Endothelial cell of umbilical vein (primary cell): ENCODE results near the gene SERINC2. TPM values are rescaled to one million over a fixed set of nuclear protein-coding genes. Genes with fewer than 3 reads are reported as not detected.

Experiments used
- BruUV-seq: library from RNA; stranded (reverse); fragments of 400-500 nt; replicated peaks from 2 replicates; lab custom pipeline; 2021; lab: Mats Ljungman, UMichigan
- CTCF ChIA-PET: fragments of 300-600, 350-600 bp; sonication (Branson Sonifier 250); formaldehyde crosslinking; loops from one replicate; lab custom pipeline; 2021; ENCODE audit warnings: antibody characterized with exemption, inconsistent platforms; lab: Charles Lee
- POLR2A ChIA-PET: fragments of 300-600, 350-600 bp; sonication (Branson Sonifier 250); formaldehyde crosslinking; loops from one replicate; lab custom pipeline; 2021; ENCODE audit warnings: antibody characterized with exemption, inconsistent platforms; lab: Charles Lee
- DNase-seq: peaks from one replicate; pipeline ENCODE4 v3.0.0-alpha.2; 2011; ENCODE audit warnings: low read depth, low spot score
- FAIRE-seq: peaks from 2 replicates; lab custom pipeline; 2011; peaks lifted over from hg19 to GRCh38; lab: Jason Lieb, UNC
- H2AFZ ChIP-seq: 2 replicates; pipeline ENCODE4 v1.6.0; 2012; ENCODE audit warnings: low read depth, low read length, control low read depth, inconsistent platforms
- H3K27ac ChIP-seq: 2 replicates; pipeline ENCODE4 v1.5.1; 2011; ENCODE audit warnings: low read depth, mild to moderate bottlenecking, control low read depth, low read length, moderate library complexity; ENCODE audit not compliant: insufficient read depth
- H3K27me3 ChIP-seq, 2 experiments: 2 replicates each; pipeline versions ENCODE4 v1.6.0 to v1.6.1; 2011; ENCODE audit warnings: low read length in 2 of 2, mixed read lengths in 1 of 2; ENCODE audit not compliant: control insufficient read depth in 2 of 2, insufficient read depth in 2 of 2
- H3K36me3 ChIP-seq, 2 experiments: 2 replicates in 1 of 2; 3 replicates in 1 of 2; pipeline ENCODE4 v1.5.1; 2011; ENCODE audit warnings: low read length in 2 of 2, mild to moderate bottlenecking in 1 of 2, moderate library complexity in 1 of 2; ENCODE audit not compliant: control insufficient read depth in 2 of 2, insufficient read depth in 2 of 2; ENCODE audit errors: extremely low read depth in 1 of 2
- H3K4me1 ChIP-seq: 3 replicates; pipeline ENCODE4 v1.5.1; 2011; ENCODE audit warnings: mild to moderate bottlenecking, low read length; ENCODE audit not compliant: control insufficient read depth, insufficient read depth; ENCODE audit errors: extremely low read depth
- H3K4me2 ChIP-seq: 2 replicates; pipeline ENCODE4 v1.6.1; 2011; ENCODE audit warnings: low read length, control low read depth, mixed read lengths; ENCODE audit not compliant: insufficient read depth
- H3K4me3 ChIP-seq, 3 experiments: fragments of 200-600 bp in 1 of 3; sonication (generic), shearing (Covaris generic) in 1 of 3; replicated peaks in 1 of 3; 2 replicates each; pipeline ENCODE4 v1.5.1; 2011 to 2016; ENCODE audit warnings: control low read depth in 3 of 3, low read length in 3 of 3, mild to moderate bottlenecking in 2 of 3, inconsistent platforms in 1 of 3, low read depth in 1 of 3, moderate library complexity in 1 of 3; ENCODE audit not compliant: insufficient read depth in 1 of 3
- H3K79me2 ChIP-seq: 2 replicates; pipeline ENCODE4 v1.6.0; 2012; ENCODE audit warnings: low read length, inconsistent platforms; ENCODE audit not compliant: control insufficient read depth, insufficient read depth
- H3K9ac ChIP-seq: replicated peaks from 2 replicates; pipeline ENCODE3; 2011; ENCODE audit warnings: low read length, control low read depth; ENCODE audit not compliant: insufficient read depth; ENCODE audit errors: extremely low read depth
- H3K9me1 ChIP-seq: replicated peaks from 3 replicates; pipeline ENCODE4 v1.6.0; 2011; ENCODE audit warnings: mild to moderate bottlenecking, low read length; ENCODE audit not compliant: control insufficient read depth, insufficient read depth; ENCODE audit errors: extremely low read depth
- H3K9me3 ChIP-seq: replicated peaks from 2 replicates; pipeline ENCODE4 v1.5.1; 2012; ENCODE audit warnings: low read length, inconsistent platforms; ENCODE audit not compliant: control insufficient read depth, insufficient read depth
- H4K20me1 ChIP-seq: replicated peaks from 2 replicates; pipeline ENCODE3; 2011; ENCODE audit warnings: mild to moderate bottlenecking, low read length; ENCODE audit not compliant: control insufficient read depth, insufficient read depth; ENCODE audit errors: extremely low read depth
- FOS ChIP-seq: IDR thresholded peaks from 2 replicates; pipeline ENCODE4 v1.6.1; 2011; ENCODE audit warnings: mild to moderate bottlenecking, low read length, moderate library complexity, borderline replicate concordance; ENCODE audit not compliant: insufficient read depth
- GATA2 ChIP-seq: IDR thresholded peaks from 2 replicates; pipeline ENCODE4 v1.7.0; 2011; ENCODE audit warnings: low read depth, mild to moderate bottlenecking, moderate library complexity, mixed read lengths, low read length; ENCODE audit not compliant: insufficient read length, insufficient read depth
- MAX ChIP-seq: IDR thresholded peaks from 2 replicates; pipeline ENCODE4 v1.6.1; 2011; ENCODE audit not compliant: insufficient read depth, insufficient read length
- POLR2A ChIP-seq: IDR thresholded peaks from 2 replicates; pipeline ENCODE4 v1.6.1; 2012; ENCODE audit warnings: low read depth, mild to moderate bottlenecking, control low read depth, low read length
- POLR2AphosphoS5 ChIP-seq: IDR thresholded peaks from 2 replicates; pipeline ENCODE4 v1.6.1; 2012; ENCODE audit warnings: low read depth, mild to moderate bottlenecking, control low read depth, low read length, moderate library complexity; ENCODE audit not compliant: insufficient read depth
- dilution Hi-C: fragments of 300-500 bp; cut with MboI; formaldehyde crosslinking; loops from one replicate; pipeline ENCODE4 v1.15.0; 2019; ENCODE audit warnings: low sequenced_read_pairs; ENCODE audit not compliant: extremely low pct_ligation_motif_present
- intact Hi-C: fragments of 100-400 bp; cut with micrococcal nuclease; formaldehyde crosslinking; loops from one replicate; pipeline ENCODE4 v1.10.0; 2022
- polyA plus RNA-seq, 4 experiments: library from polyadenylated mRNA; depleted of rRNA in 3 of 4; stranded (reverse) in 3 of 4; unstranded in 1 of 4; fragments of >200 nt; gene quantifications; 2 replicates each; pipeline versions ENCODE4 v1.2.1 to v1.2.3, GENCODE V29; 2011 to 2012; ENCODE audit warnings: missing spikeins in 1 of 4
- total RNA-seq: library from RNA; stranded (reverse); gene quantifications from 2 replicates; pipeline ENCODE4 v1.2.3, GENCODE V29; 2021

Gene SERINC2
- total and polyA plus RNA-seq, 2 donors (not counting 3 experiments of a cell fraction or from before 2014, with no cell fraction given), result 19.4 to 34.6 TPM

DNA sequence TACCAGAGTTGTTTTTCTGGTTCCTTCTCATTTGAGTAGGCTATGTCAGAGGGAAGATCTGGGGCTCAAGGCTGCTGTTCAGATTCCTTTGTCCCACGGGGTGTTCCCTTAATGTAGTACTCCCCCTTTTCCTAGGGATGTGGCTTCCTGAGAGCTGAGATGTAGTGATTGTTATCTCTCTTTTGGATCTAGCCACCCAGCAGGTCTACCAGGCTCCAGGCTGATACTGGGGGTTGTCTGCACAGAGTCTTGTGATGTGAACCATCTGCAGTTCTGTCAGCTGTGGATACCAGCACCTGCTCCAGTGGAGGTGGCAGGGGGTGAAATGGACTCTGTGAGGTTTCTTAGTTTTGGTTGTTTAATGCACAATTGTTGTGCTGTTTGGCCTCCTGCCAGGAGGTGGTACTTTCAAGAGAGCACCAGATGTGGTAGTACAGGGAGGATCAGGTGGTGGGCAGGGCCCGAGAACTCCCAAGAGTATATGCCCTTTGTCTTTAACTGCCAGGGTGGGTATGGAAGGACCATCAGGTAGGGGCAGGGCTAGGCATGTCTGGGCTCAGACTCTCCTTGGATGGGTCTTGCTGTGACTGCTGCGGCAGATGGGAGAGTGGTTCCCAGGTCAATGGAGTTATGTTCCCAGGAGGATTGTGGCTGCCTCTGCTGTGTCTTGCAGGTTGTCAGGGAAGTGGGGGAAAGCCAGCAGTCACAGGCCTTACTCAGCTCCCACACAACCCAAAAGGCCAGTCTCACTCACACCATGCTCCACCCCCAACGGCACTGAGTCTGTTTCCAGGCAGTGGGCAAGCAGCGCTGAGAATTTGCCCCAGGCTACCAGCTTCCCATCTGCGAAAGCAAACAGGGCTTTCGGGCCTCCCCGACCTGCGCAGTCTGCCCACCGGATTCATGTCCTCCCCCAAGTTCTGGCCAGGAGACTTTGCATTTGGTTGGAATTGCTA is 64.2 kb downstream of the SERINC2 start:
- H3K79me2 ChIP-seq, result no peaks in the 10 kb centered on the region
- H3K4me1 ChIP-seq, result no peaks in the 10 kb centered on the region
- no peak overlapping the region for H2AFZ ChIP-seq
- peaks cover 2 to 4% of the 10 kb centered on the region in 2 experiments for H3K27me3 ChIP-seq
- no peak for DNase-seq
- no peak overlapping the region for H3K9ac ChIP-seq
- ChIA-PET POLR2A (no interaction called here), CTCF (interaction anchor here (1.5 kb wide), 1 partner anchor 25 kb away, joined by 4 read pairs; no protein-coding TSS in a partner anchor)
- H3K4me2 ChIP-seq, result no peak overlapping the region
- no peak overlapping the region for H3K4me3 ChIP-seq
- no TSS peak for BruUV-seq
- no peak for FAIRE-seq
- H3K9me1 ChIP-seq, result no peaks in the 10 kb centered on the region
- intact Hi-C loops (no loop called here), dilution Hi-C loops (no loop called here)
- H4K20me1 ChIP-seq, result no peaks in the 10 kb centered on the region
- H3K36me3 ChIP-seq, result no peaks in the 10 kb centered on the region
- no peaks in the 10 kb centered on the region for H3K9me3 ChIP-seq
- TF ChIP-seq POLR2A (no peak), GATA2 (no peak), MAX (no peak), FOS (no peak), POLR2AphosphoS5 (no peak)
- H3K27ac ChIP-seq, result no peak overlapping the region

- dilution Hi-C loops, result no loop called here
- DNase-seq (no peak), FAIRE-seq (no peak)
- TF ChIP-seq MAX, result no peak
- TF ChIP-seq FOS, result no peak
- POLR2A ChIA-PET, result no interaction called here
- Histone ChIP-seq H3K9ac (no peak overlapping the region), H3K4me3 (no peak overlapping the region), H3K27me3 (peaks cover 2 to 4% of the 10 kb centered on the region in 2 experiments), H3K9me1 (no peaks in the 10 kb centered on the region), H3K27ac (no peak overlapping the region), H3K79me2 (no peaks in the 10 kb centered on the region), H3K36me3 (no peaks in the 10 kb centered on the region), H2AFZ (no peak overlapping the region), H3K4me2 (no peak overlapping the region), H4K20me1 (no peaks in the 10 kb centered on the region), H3K9me3 (no peaks in the 10 kb centered on the region), H3K4me1 (no peaks in the 10 kb centered on the region)
- CTCF ChIA-PET, result no interaction called here
- intact Hi-C loops, result no loop called here
- no TSS peak for BruUV-seq
Measured at GRCh38 chr1:31478167-31478566, 65.2 kb downstream of the SERINC2 start.
